ENCODE results near the gene SNX30.

SNX30 gene

GRCh38 chr9:112900901-112901300 is 150.3 kb downstream of the SNX30 start:
- H3K36me3 ChIP-seq (ENCODE audit: control insufficient read depth in 5 of 5, insufficient read depth in 5 of 5, low read length in 5 of 5), result no peaks in the 10 kb centered on the region
- no peak overlapping the region for H3K27ac ChIP-seq (ENCODE audit: low read depth, low read length)

DNA sequence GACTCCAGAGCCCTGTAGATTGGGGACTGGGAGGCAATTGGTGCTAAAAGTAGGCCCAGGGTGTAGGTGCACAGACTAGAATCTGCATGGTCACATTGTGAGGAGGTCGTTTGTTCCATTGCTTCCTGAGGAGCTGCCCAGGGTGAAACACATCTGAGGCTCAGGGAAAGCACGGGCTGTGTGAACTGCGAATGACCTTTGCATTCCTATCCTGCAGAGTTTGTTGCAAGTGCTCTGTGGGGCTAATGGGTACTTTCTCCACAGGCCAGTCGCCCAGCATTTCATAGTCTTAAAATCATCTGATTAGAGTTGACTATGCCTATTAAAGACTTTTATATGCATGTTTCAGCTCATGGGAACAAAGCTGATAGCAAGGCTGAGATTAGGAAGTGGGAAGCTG is 154.5 kb downstream of the SNX30 start:
- Histone ChIP-seq H3K27me3 (ENCODE audit: control insufficient read depth in 5 of 5, insufficient read depth in 4 of 5, low read length in 5 of 5) (no peaks in the 10 kb centered on the region), H3K4me1 (ENCODE audit: control insufficient read depth in 5 of 5, insufficient read depth in 5 of 5, low read length in 5 of 5) (peaks cover 0 to 3% (median 0%) of the 10 kb centered on the region in 5 donors), H3K9me3 (ENCODE audit: control insufficient read depth in 5 of 5, low read length in 5 of 5) (no peaks in the 10 kb centered on the region), H3K9ac (ENCODE audit: low read length in 5 of 5) (no peak overlapping the region), H3K4me3 (ENCODE audit: low read depth in 1 of 5, low read length in 5 of 5) (no peak overlapping the region), H3K27ac (ENCODE audit: low read depth, low read length) (no peak overlapping the region), H3K36me3 (ENCODE audit: control insufficient read depth in 5 of 5, insufficient read depth in 5 of 5, low read length in 5 of 5) (no peaks in the 10 kb centered on the region)

More at GRCh38 chr9:112900901-112901300, 150.3 kb downstream of the SNX30 start:
- Histone ChIP-seq H3K9ac (ENCODE audit: low read length in 5 of 5) (no peak overlapping the region), H3K27me3 (ENCODE audit: control insufficient read depth in 5 of 5, insufficient read depth in 4 of 5, low read length in 5 of 5) (no peaks in the 10 kb centered on the region), H3K9me3 (ENCODE audit: control insufficient read depth in 5 of 5, low read length in 5 of 5) (no peaks in the 10 kb centered on the region), H3K4me1 (ENCODE audit: control insufficient read depth in 5 of 5, insufficient read depth in 5 of 5, low read length in 5 of 5) (peaks cover 0 to 3% (median 0%) of the 10 kb centered on the region in 5 donors), H3K4me3 (ENCODE audit: low read depth in 1 of 5, low read length in 5 of 5) (no peak overlapping the region)

DNA sequence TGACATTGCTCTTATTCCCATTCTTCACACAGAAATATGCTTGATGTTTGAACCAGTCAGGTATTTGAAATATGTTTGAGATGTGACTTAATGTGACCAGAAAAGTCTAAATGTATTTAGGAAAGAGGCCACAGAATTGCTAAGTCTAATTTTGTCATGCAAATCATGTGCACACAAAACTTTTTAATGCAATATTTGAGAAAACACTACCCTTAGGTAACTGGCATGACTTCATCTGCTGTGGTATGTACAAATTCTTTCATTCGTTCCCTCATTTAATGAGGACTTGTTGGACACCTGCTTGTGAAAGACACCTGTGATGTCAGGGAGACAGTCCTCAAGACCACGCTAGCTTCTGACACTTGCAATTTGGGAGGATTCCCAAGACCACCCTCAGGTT is 161.2 kb downstream of the SNX30 start:
- no peaks in the 10 kb centered on the region for H3K36me3 ChIP-seq (ENCODE audit: control insufficient read depth in 5 of 5, insufficient read depth in 5 of 5, low read length in 5 of 5)
- no peaks in the 10 kb centered on the region for H3K4me1 ChIP-seq (ENCODE audit: control insufficient read depth in 5 of 5, insufficient read depth in 5 of 5, low read length in 5 of 5)
- no peaks in the 10 kb centered on the region for H3K27me3 ChIP-seq (ENCODE audit: control insufficient read depth in 5 of 5, insufficient read depth in 4 of 5, low read length in 5 of 5)
- H3K9me3 ChIP-seq (ENCODE audit: control insufficient read depth in 5 of 5, low read length in 5 of 5), result no peaks in the 10 kb centered on the region
- no peak overlapping the region for H3K4me3 ChIP-seq (ENCODE audit: low read depth in 1 of 5, low read length in 5 of 5)
- no peak overlapping the region for H3K9ac ChIP-seq (ENCODE audit: low read length in 5 of 5)
- no peak overlapping the region for H3K27ac ChIP-seq (ENCODE audit: low read depth, low read length)

DNA sequence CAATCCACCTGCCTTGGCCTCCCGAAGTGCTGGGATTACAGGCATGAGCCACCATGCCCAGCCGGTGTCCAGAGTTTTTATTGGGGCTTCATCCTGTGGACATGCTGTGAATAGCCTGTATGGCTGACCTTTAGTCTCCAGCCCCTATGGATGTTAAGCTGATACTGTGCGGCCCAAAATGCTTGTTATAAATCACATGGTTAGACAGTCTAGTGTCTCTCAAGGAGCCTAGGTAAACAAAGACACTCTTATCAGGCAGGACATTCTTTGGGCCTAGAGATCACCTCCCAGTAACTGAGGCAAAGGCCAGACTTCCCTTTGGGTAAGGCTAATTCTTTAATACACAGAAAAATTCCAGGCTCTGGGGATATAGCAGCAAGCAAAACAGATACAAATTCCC is 162.1 kb downstream of the SNX30 start:
- Histone ChIP-seq H3K9ac (ENCODE audit: low read length in 5 of 5) (no peak overlapping the region), H3K36me3 (ENCODE audit: control insufficient read depth in 5 of 5, insufficient read depth in 5 of 5, low read length in 5 of 5) (no peaks in the 10 kb centered on the region), H3K9me3 (ENCODE audit: control insufficient read depth in 5 of 5, low read length in 5 of 5) (no peaks in the 10 kb centered on the region), H3K4me1 (ENCODE audit: control insufficient read depth in 5 of 5, insufficient read depth in 5 of 5, low read length in 5 of 5) (no peaks in the 10 kb centered on the region), H3K4me3 (ENCODE audit: low read depth in 1 of 5, low read length in 5 of 5) (no peak overlapping the region), H3K27ac (ENCODE audit: low read depth, low read length) (no peak overlapping the region), H3K27me3 (ENCODE audit: control insufficient read depth in 5 of 5, insufficient read depth in 4 of 5, low read length in 5 of 5) (no peaks in the 10 kb centered on the region)

DNA sequence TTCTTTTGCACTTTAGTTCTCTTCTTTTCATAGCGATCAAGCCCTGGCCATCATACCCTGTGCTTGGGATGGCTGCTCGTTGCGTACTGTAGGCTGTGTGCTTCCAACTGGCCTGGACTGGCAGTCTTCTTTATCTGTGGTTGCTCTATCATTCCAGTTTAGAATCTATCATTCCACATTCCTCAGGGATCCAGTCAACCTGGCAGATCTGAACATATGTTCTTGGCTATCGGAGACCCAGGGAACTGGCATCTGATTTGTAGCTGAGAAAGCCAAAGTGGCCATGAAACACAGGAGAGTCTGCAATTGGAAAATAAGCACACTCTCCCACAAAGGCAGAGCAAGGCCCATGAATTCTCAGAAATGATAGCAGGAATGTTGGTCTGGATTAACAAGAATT is 162.8 kb downstream of the SNX30 start:
- Histone ChIP-seq H3K36me3 (ENCODE audit: control insufficient read depth in 5 of 5, insufficient read depth in 5 of 5, low read length in 5 of 5) (no peaks in the 10 kb centered on the region), H3K9me3 (ENCODE audit: control insufficient read depth in 5 of 5, low read length in 5 of 5) (no peaks in the 10 kb centered on the region), H3K4me3 (ENCODE audit: low read depth in 1 of 5, low read length in 5 of 5) (no peak overlapping the region), H3K27me3 (ENCODE audit: control insufficient read depth in 5 of 5, insufficient read depth in 4 of 5, low read length in 5 of 5) (no peaks in the 10 kb centered on the region), H3K9ac (ENCODE audit: low read length in 5 of 5) (no peak overlapping the region), H3K27ac (ENCODE audit: low read depth, low read length) (no peak overlapping the region), H3K4me1 (ENCODE audit: control insufficient read depth in 5 of 5, insufficient read depth in 5 of 5, low read length in 5 of 5) (no peaks in the 10 kb centered on the region)

DNA sequence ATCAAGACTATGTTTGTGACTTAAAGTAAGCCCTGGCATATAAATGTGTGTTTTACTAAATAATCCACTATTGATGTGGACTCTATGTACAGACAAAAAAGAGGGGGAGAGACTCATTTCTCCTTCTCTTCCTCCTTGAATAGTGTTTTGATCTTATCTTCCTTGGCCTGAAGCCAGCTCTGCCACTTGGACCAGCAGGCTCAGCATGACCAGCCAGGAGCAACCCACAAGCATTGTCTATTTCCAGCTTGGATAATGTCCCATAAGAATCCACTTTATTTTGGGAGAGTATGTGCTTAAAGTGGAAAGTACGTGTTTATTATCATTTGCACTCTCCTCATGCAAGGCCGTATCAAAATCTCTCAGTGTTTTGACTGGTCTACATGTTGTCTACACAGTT is 164.0 kb downstream of the SNX30 start:
- Histone ChIP-seq H3K27ac (ENCODE audit: low read depth, low read length) (no peak overlapping the region), H3K27me3 (ENCODE audit: control insufficient read depth in 5 of 5, insufficient read depth in 4 of 5, low read length in 5 of 5) (no peaks in the 10 kb centered on the region), H3K4me1 (ENCODE audit: control insufficient read depth in 5 of 5, insufficient read depth in 5 of 5, low read length in 5 of 5) (no peaks in the 10 kb centered on the region)

GRCh38 chr9:112917047-112917986 is 166.8 kb downstream of the SNX30 start:
- Histone ChIP-seq H3K4me3 (ENCODE audit: low read depth in 1 of 5, low read length in 5 of 5) (no peak overlapping the region), H3K36me3 (ENCODE audit: control insufficient read depth in 5 of 5, insufficient read depth in 5 of 5, low read length in 5 of 5) (no peaks in the 10 kb centered on the region), H3K27me3 (ENCODE audit: control insufficient read depth in 5 of 5, insufficient read depth in 4 of 5, low read length in 5 of 5) (no peaks in the 10 kb centered on the region), H3K9me3 (ENCODE audit: control insufficient read depth in 5 of 5, low read length in 5 of 5) (no peaks in the 10 kb centered on the region), H3K9ac (ENCODE audit: low read length in 5 of 5) (no peak overlapping the region), H3K27ac (ENCODE audit: low read depth, low read length) (no peak overlapping the region), H3K4me1 (ENCODE audit: control insufficient read depth in 5 of 5, insufficient read depth in 5 of 5, low read length in 5 of 5) (no peaks in the 10 kb centered on the region)

More for the DNA sequence above, 164.0 kb downstream of the SNX30 start:
- Histone ChIP-seq H3K9me3 (ENCODE audit: control insufficient read depth in 5 of 5, low read length in 5 of 5) (no peaks in the 10 kb centered on the region), H3K4me3 (ENCODE audit: low read depth in 1 of 5, low read length in 5 of 5) (no peak overlapping the region), H3K36me3 (ENCODE audit: control insufficient read depth in 5 of 5, insufficient read depth in 5 of 5, low read length in 5 of 5) (no peaks in the 10 kb centered on the region), H3K9ac (ENCODE audit: low read length in 5 of 5) (no peak overlapping the region)

DNA sequence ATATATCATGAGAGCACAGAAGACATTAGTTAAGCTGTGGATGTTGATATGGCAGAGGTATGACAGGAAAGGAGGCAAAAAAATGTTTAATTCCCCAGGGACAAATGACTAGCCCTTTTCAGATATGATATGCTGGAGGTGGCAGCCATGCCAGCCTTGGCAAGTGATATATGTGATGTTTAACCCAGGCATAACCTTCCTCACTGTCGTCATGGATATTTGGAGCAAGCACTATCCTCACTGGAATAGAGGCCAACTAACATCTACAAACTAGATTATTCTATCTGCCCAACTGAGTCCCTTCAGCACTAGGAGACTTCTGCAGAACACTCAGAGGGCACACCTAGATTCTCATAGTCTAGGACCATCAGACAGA is 167.4 kb downstream of the SNX30 start:
- no peak overlapping the region for H3K27ac ChIP-seq (ENCODE audit: low read depth, low read length)
- H3K9me3 ChIP-seq (ENCODE audit: control insufficient read depth in 5 of 5, low read length in 5 of 5), result no peaks in the 10 kb centered on the region
- H3K4me3 ChIP-seq (ENCODE audit: low read depth in 1 of 5, low read length in 5 of 5), result no peak overlapping the region
- H3K36me3 ChIP-seq (ENCODE audit: control insufficient read depth in 5 of 5, insufficient read depth in 5 of 5, low read length in 5 of 5), result no peaks in the 10 kb centered on the region
- no peaks in the 10 kb centered on the region for H3K27me3 ChIP-seq (ENCODE audit: control insufficient read depth in 5 of 5, insufficient read depth in 4 of 5, low read length in 5 of 5)
- no peaks in the 10 kb centered on the region for H3K4me1 ChIP-seq (ENCODE audit: control insufficient read depth in 5 of 5, insufficient read depth in 5 of 5, low read length in 5 of 5)
- no peak overlapping the region for H3K9ac ChIP-seq (ENCODE audit: low read length in 5 of 5)

GRCh38 chr9:112921549-112921948 is 171.0 kb downstream of the SNX30 start:
- no peak overlapping the region for H3K9ac ChIP-seq (ENCODE audit: low read length in 5 of 5)
- no peak overlapping the region for H3K4me3 ChIP-seq (ENCODE audit: low read depth in 1 of 5, low read length in 5 of 5)
- H3K9me3 ChIP-seq (ENCODE audit: control insufficient read depth in 5 of 5, low read length in 5 of 5), result no peaks in the 10 kb centered on the region
- H3K4me1 ChIP-seq (ENCODE audit: control insufficient read depth in 5 of 5, insufficient read depth in 5 of 5, low read length in 5 of 5), result no peaks in the 10 kb centered on the region
- no peaks in the 10 kb centered on the region for H3K36me3 ChIP-seq (ENCODE audit: control insufficient read depth in 5 of 5, insufficient read depth in 5 of 5, low read length in 5 of 5)
- H3K27ac ChIP-seq (ENCODE audit: low read depth, low read length), result no peak overlapping the region
- no peaks in the 10 kb centered on the region for H3K27me3 ChIP-seq (ENCODE audit: control insufficient read depth in 5 of 5, insufficient read depth in 4 of 5, low read length in 5 of 5)

Data from subcutaneous abdominal adipose tissue (tissue), 5 donors.